Embryonic facial prominence (tissue), 1 donor: ENCODE results near the gene FOXN3.
"Not testable (repeated sequence)": the region's sequence is repeated elsewhere in the genome, so short reads cannot be mapped to it uniquely, and the experiment has no call there.

Experiments
- DNase-seq: peaks from one replicate; pipeline ENCODE4 v3.0.0-alpha.2; 2016; ENCODE audit errors: extremely low spot score

FOXN3 gene

GRCh38 chr14:89165189-89166181 lies 251.5 kb downstream of the FOXN3 start:
- no peak for DNase-seq

- DNase-seq: no peak
Measured at GRCh38 chr14:89164168-89165073, 252.6 kb downstream of the FOXN3 start.

- DNase-seq: no peak
Measured at GRCh38 chr14:89163031-89163636, 253.9 kb downstream of the FOXN3 start.

- DNase-seq: no peak
Measured at GRCh38 chr14:89162586-89162985, 254.4 kb downstream of the FOXN3 start.

- DNase-seq: no peak
Measured at GRCh38 chr14:89160437-89160836, 256.6 kb downstream of the FOXN3 start.

GRCh38 chr14:89158701-89159100 lies 258.3 kb downstream of the FOXN3 start:
- no peak for DNase-seq

GRCh38 chr14:89158104-89158503 lies 258.9 kb downstream of the FOXN3 start:
- not testable (repeated sequence) for DNase-seq

- no peak for DNase-seq
Measured at GRCh38 chr14:89155491-89155890, 261.5 kb downstream of the FOXN3 start.

GRCh38 chr14:89151693-89152092 lies 265.3 kb downstream of the FOXN3 start:
- DNase-seq: not testable (repeated sequence)

- DNase-seq: no peak
Measured at GRCh38 chr14:89146274-89146673, 270.8 kb downstream of the FOXN3 start.

- DNase-seq: no peak
Measured at GRCh38 chr14:89144642-89145041, 272.4 kb downstream of the FOXN3 start.

GRCh38 chr14:89144066-89144465 lies 273.0 kb downstream of the FOXN3 start:
- no peak for DNase-seq

GRCh38 chr14:89143595-89143994 lies 273.4 kb downstream of the FOXN3 start:
- no peak for DNase-seq

GRCh38 chr14:89142366-89142765 lies 274.7 kb downstream of the FOXN3 start:
- no peak for DNase-seq

- DNase-seq: no peak
Measured at GRCh38 chr14:89141862-89142261, 275.2 kb downstream of the FOXN3 start.

- DNase-seq: no peak
Measured at GRCh38 chr14:89140326-89140725, 276.7 kb downstream of the FOXN3 start.

GRCh38 chr14:89139404-89140247 lies 277.4 kb downstream of the FOXN3 start:
- DNase-seq: no peak

- no peak for DNase-seq
Measured at GRCh38 chr14:89138846-89139245, 278.2 kb downstream of the FOXN3 start.

- no peak for DNase-seq
Measured at GRCh38 chr14:89137526-89138163, 279.4 kb downstream of the FOXN3 start.

- no peak for DNase-seq
Measured at GRCh38 chr14:89136587-89136986, 280.4 kb downstream of the FOXN3 start.

GRCh38 chr14:89134640-89135039 lies 282.4 kb downstream of the FOXN3 start:
- no peak for DNase-seq
